A204.1 (cell line): ENCODE results near the gene HSPA4L.

Experiments
- FAIRE-seq: peaks from 2 replicates; lab custom pipeline; 2012; peaks lifted over from hg19 to GRCh38; lab: Jason Lieb, UNC

HSPA4L gene

GRCh38 chr4:127783955-127784770, 2.0 kb downstream of the HSPA4L start:
- no peak for FAIRE-seq

- no peak for FAIRE-seq
Measured at GRCh38 chr4:127788517-127788916, 6.4 kb downstream of the HSPA4L start.

- no peak for FAIRE-seq
Measured at GRCh38 chr4:127791391-127791790, 9.3 kb downstream of the HSPA4L start.

- no peak for FAIRE-seq
Measured at GRCh38 chr4:127793528-127793927, 11.4 kb downstream of the HSPA4L start.

- FAIRE-seq, result peak; percentile 19
Measured at GRCh38 chr4:127799711-127800110, 17.6 kb downstream of the HSPA4L start.

- FAIRE-seq, result no peak
Measured at GRCh38 chr4:127809173-127809800, 27.2 kb downstream of the HSPA4L start.

GRCh38 chr4:127810551-127810950, 28.4 kb downstream of the HSPA4L start:
- FAIRE-seq, result no peak

- no peak for FAIRE-seq
Measured at GRCh38 chr4:127822430-127822829, 40.3 kb downstream of the HSPA4L start.

GRCh38 chr4:127828121-127828520, 46.0 kb downstream of the HSPA4L start:
- peak; percentile 37 for FAIRE-seq

GRCh38 chr4:127829014-127829413, 46.9 kb downstream of the HSPA4L start:
- FAIRE-seq, result no peak

GRCh38 chr4:127832585-127832984, 50.5 kb downstream of the HSPA4L start:
- no peak for FAIRE-seq

- no peak for FAIRE-seq
Measured at GRCh38 chr4:127843704-127844600, 61.8 kb downstream of the HSPA4L start.

GRCh38 chr4:127844601-127845116, 62.5 kb downstream of the HSPA4L start:
- no peak for FAIRE-seq

- no peak for FAIRE-seq
Measured at GRCh38 chr4:127846061-127846460, 63.9 kb downstream of the HSPA4L start.

GRCh38 chr4:127846765-127847164, 64.6 kb downstream of the HSPA4L start:
- no peak for FAIRE-seq

GRCh38 chr4:127849505-127850234, 67.5 kb downstream of the HSPA4L start:
- no peak for FAIRE-seq

GRCh38 chr4:127852661-127853060, 70.5 kb downstream of the HSPA4L start:
- FAIRE-seq, result no peak

GRCh38 chr4:127856196-127856812, 74.2 kb downstream of the HSPA4L start:
- FAIRE-seq, result no peak

GRCh38 chr4:127856813-127857447, 74.8 kb downstream of the HSPA4L start:
- FAIRE-seq, result no peak

GRCh38 chr4:127857641-127858040, 75.5 kb downstream of the HSPA4L start:
- FAIRE-seq, result no peak

- no peak for FAIRE-seq
Measured at GRCh38 chr4:127868196-127868595, 86.1 kb downstream of the HSPA4L start.
